Mesendoderm (in vitro differentiated cells): Measurements from ENCODE around the gene TARS2.
A peak's percentile ranks its signal among the peaks of the same experiment; 100 is the strongest.

Experiments used
- DNase-seq: peaks from one replicate; pipeline ENCODE4 v3.0.0; 2013
- H2AK5ac ChIP-seq: 2 replicates; pipeline ENCODE4 v1.6.1; 2013; ENCODE audit warnings: low read length, inconsistent platforms
- H2BK120ac ChIP-seq: 2 replicates; pipeline ENCODE4 v1.6.1; 2013; ENCODE audit warnings: low read depth, mild to moderate bottlenecking, low read length, moderate library complexity, mixed read lengths
- H2BK15ac ChIP-seq: replicated peaks from 2 replicates; pipeline ENCODE4 v1.6.1; 2013; ENCODE audit warnings: low read depth, mild to moderate bottlenecking, moderate library complexity
- H2BK5ac ChIP-seq: 2 replicates; pipeline ENCODE4 v1.6.1; 2013; ENCODE audit warnings: low read length, inconsistent platforms
- H3K18ac ChIP-seq: 2 replicates; pipeline ENCODE4 v1.6.1; 2013; ENCODE audit warnings: mild to moderate bottlenecking, low read length, mixed read lengths
- H3K23ac ChIP-seq: one replicate; pipeline ENCODE4 v1.6.1; 2013; ENCODE audit warnings: low read length
- H3K27ac ChIP-seq: 2 replicates; pipeline ENCODE4 v1.5.1; 2013; ENCODE audit warnings: low read depth, mild to moderate bottlenecking, inconsistent platforms, low read length, moderate library complexity
- H3K27me3 ChIP-seq: 2 replicates; pipeline ENCODE4 v1.6.1; 2013; ENCODE audit warnings: low read length, control low read depth, mild to moderate bottlenecking, inconsistent platforms; ENCODE audit not compliant: insufficient read depth, poor library complexity
- H3K36me3 ChIP-seq: 2 replicates; pipeline ENCODE4 v1.6.1; 2013; ENCODE audit warnings: low read length, inconsistent platforms; ENCODE audit not compliant: control insufficient read depth, insufficient read depth
- H3K4ac ChIP-seq: one replicate; pipeline ENCODE4 v1.6.1; 2013; ENCODE audit warnings: low read depth, mild to moderate bottlenecking, low read length, moderate library complexity
- H3K4me1 ChIP-seq: 2 replicates; pipeline ENCODE4 v1.6.1; 2013; ENCODE audit warnings: low read depth, low read length, inconsistent platforms; ENCODE audit not compliant: control insufficient read depth
- H3K4me2 ChIP-seq: 2 replicates; pipeline ENCODE4 v1.6.1; 2013; ENCODE audit warnings: low read length
- H3K4me3 ChIP-seq: 2 replicates; pipeline ENCODE4 v1.5.1; 2013; ENCODE audit warnings: mild to moderate bottlenecking, low read length
- H3K56ac ChIP-seq: one replicate; pipeline ENCODE4 v1.6.1; 2013; ENCODE audit warnings: low read length
- H3K79me1 ChIP-seq: 2 replicates; pipeline ENCODE4 v1.6.1; 2013; ENCODE audit warnings: low read length, inconsistent platforms
- H3K79me2 ChIP-seq: 2 replicates; pipeline ENCODE4 v1.6.1; 2013; ENCODE audit warnings: mild to moderate bottlenecking, low read length; ENCODE audit not compliant: control insufficient read depth, insufficient read depth
- H3K9ac ChIP-seq: 2 replicates; pipeline ENCODE4 v1.6.1; 2013; ENCODE audit warnings: low read length, inconsistent platforms
- H4K5ac ChIP-seq: one replicate; pipeline ENCODE4 v1.6.1; 2013; ENCODE audit warnings: low read length
- H4K8ac ChIP-seq: one replicate; pipeline ENCODE4 v1.6.1; 2013; ENCODE audit warnings: low read depth, mild to moderate bottlenecking, control low read depth, low read length, moderate library complexity
- WGBS: extraction: QIAGEN DNeasy Blood & Tissue Kit; methylation state at CpG from one replicate; pipeline ENCODE4 v1.1.7; 2013; ENCODE audit warnings: low lambda C conversion rate, missing lambda C conversion rate; ENCODE audit not compliant: insufficient coverage; ENCODE audit errors: extremely low coverage; 5-methylcytosine and 5-hydroxymethylcytosine counted together

TARS2 gene

GRCh38 chr1:150525348-150525747 is 38.1 kb downstream of the TARS2 start:
- Histone ChIP-seq H3K79me1 (no peaks in the 10 kb centered on the region), H4K5ac (no peak overlapping the region), H2BK15ac (no peak overlapping the region), H4K8ac (no peak overlapping the region), H2BK120ac (no peak overlapping the region), H3K36me3 (no peaks in the 10 kb centered on the region), H3K4me1 (no peaks in the 10 kb centered on the region), H3K56ac (no peak overlapping the region), H3K9ac (no peak overlapping the region), H3K4me2 (no peak overlapping the region), H3K18ac (no peak overlapping the region), H3K27ac (no peak overlapping the region), H2AK5ac (no peak overlapping the region), H3K27me3 (no peaks in the 10 kb centered on the region), H3K4me3 (no peak overlapping the region), H2BK5ac (no peak overlapping the region), H3K79me2 (no peaks in the 10 kb centered on the region), H3K23ac (no peak overlapping the region), H3K4ac (no peak overlapping the region)
- DNase-seq, result no peak
- WGBS, result no CpG with 5 or more reads among the region's 3 CpGs

DNA sequence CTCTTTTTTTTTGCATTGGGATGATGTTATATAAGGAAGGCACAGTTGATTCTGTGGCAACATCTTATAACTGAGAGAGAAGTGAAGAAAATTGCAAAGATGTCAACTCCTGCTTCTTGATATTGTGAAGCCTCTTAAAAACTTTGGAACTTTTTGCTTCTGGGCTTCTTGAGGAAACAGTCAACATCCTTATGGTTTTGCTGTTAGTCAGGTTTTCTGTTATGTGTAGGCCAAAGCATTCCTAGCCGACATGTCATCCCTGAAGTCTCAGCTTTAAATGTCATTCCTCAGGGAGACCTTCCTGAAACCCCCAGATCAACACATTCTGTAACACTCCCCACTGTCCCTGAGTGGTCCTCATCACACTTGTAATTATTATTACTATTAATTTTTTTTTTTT is 41.0 kb downstream of the TARS2 start:
- no peaks in the 10 kb centered on the region for H3K27me3 ChIP-seq
- H3K79me1 ChIP-seq, result no peaks in the 10 kb centered on the region
- no peak overlapping the region for H3K4me2 ChIP-seq
- no peak overlapping the region for H4K5ac ChIP-seq
- H3K27ac ChIP-seq, result no peak overlapping the region
- no peak overlapping the region for H4K8ac ChIP-seq
- H3K18ac ChIP-seq, result no peak overlapping the region
- no peak overlapping the region for H3K23ac ChIP-seq
- no peak overlapping the region for H3K56ac ChIP-seq
- no peak overlapping the region for H2AK5ac ChIP-seq
- H3K36me3 ChIP-seq, result no peaks in the 10 kb centered on the region
- no peaks in the 10 kb centered on the region for H3K79me2 ChIP-seq
- no peak for DNase-seq
- no peaks in the 10 kb centered on the region for H3K4me1 ChIP-seq
- H2BK15ac ChIP-seq, result no peak overlapping the region
- H3K4me3 ChIP-seq, result no peak overlapping the region
- WGBS, result no CpG with 5 or more reads among the region's 1 CpG
- H3K4ac ChIP-seq, result no peak overlapping the region
- no peak overlapping the region for H2BK5ac ChIP-seq
- no peak overlapping the region for H3K9ac ChIP-seq
- H2BK120ac ChIP-seq, result no peak overlapping the region

GRCh38 chr1:150529017-150529416 is 41.8 kb downstream of the TARS2 start:
- no peak overlapping the region for H3K4me2 ChIP-seq
- no peak overlapping the region for H2BK120ac ChIP-seq
- H4K8ac ChIP-seq, result no peak overlapping the region
- no peak overlapping the region for H2BK5ac ChIP-seq
- no peak overlapping the region for H3K9ac ChIP-seq
- no CpG with 5 or more reads among the region's 4 CpGs for WGBS
- DNase-seq, result no peak
- H3K56ac ChIP-seq, result no peak overlapping the region
- H3K27ac ChIP-seq, result no peak overlapping the region
- no peak overlapping the region for H3K4ac ChIP-seq
- no peaks in the 10 kb centered on the region for H3K79me2 ChIP-seq
- H3K4me3 ChIP-seq, result no peak overlapping the region
- no peak overlapping the region for H2AK5ac ChIP-seq
- no peaks in the 10 kb centered on the region for H3K79me1 ChIP-seq
- H3K23ac ChIP-seq, result no peak overlapping the region
- no peak overlapping the region for H2BK15ac ChIP-seq
- H4K5ac ChIP-seq, result no peak overlapping the region
- no peaks in the 10 kb centered on the region for H3K27me3 ChIP-seq
- no peaks in the 10 kb centered on the region for H3K4me1 ChIP-seq
- H3K18ac ChIP-seq, result no peak overlapping the region
- H3K36me3 ChIP-seq, result no peaks in the 10 kb centered on the region

GRCh38 chr1:150530491-150531159 is 43.4 kb downstream of the TARS2 start:
- Histone ChIP-seq H2BK120ac (no peak overlapping the region), H3K36me3 (no peaks in the 10 kb centered on the region), H2AK5ac (no peak overlapping the region), H3K18ac (no peak overlapping the region), H4K5ac (no peak overlapping the region), H4K8ac (no peak overlapping the region), H3K4ac (no peak overlapping the region), H3K9ac (no peak overlapping the region), H3K27me3 (no peaks in the 10 kb centered on the region), H3K4me1 (no peaks in the 10 kb centered on the region), H3K79me1 (no peaks in the 10 kb centered on the region), H3K27ac (no peak overlapping the region), H2BK5ac (no peak overlapping the region), H3K4me2 (no peak overlapping the region), H3K4me3 (no peak overlapping the region), H3K23ac (no peak overlapping the region), H3K56ac (no peak overlapping the region), H3K79me2 (no peaks in the 10 kb centered on the region), H2BK15ac (no peak overlapping the region)
- WGBS, result no CpG with 5 or more reads among the region's 14 CpGs
- DNase-seq, result no peak

DNA sequence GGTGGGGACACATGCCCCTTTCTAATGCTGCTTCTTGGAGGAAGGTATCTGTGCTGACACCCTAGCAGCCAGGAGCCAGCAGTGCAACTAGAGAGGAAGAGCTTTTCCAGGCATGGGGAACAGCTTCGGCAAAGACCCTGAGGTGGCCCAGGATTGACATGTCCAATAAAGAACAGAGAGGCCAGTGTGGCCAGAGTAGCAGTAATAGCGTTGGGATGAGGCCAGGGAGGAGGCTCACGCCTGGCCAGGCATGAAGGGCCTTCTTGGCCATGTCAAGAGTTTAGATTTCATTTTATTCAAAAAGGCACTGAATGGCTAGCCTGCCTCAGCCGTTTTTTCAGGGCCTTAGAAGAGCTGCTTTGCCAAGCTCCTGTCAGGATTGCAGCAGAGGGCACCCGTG is 45.6 kb downstream of the TARS2 start:
- DNase-seq, result no peak
- Histone ChIP-seq H3K79me1 (no peaks in the 10 kb centered on the region), H3K79me2 (no peaks in the 10 kb centered on the region), H2BK5ac (no peak overlapping the region), H2AK5ac (no peak overlapping the region), H4K5ac (no peak overlapping the region), H3K4me2 (no peak overlapping the region), H3K4me1 (peaks cover 2% of the 10 kb centered on the region), H2BK120ac (no peak overlapping the region), H3K23ac (no peak overlapping the region), H3K4ac (no peak overlapping the region), H4K8ac (no peak overlapping the region), H3K9ac (no peak overlapping the region), H3K36me3 (no peaks in the 10 kb centered on the region), H3K4me3 (no peak overlapping the region), H3K27ac (no peak overlapping the region), H3K27me3 (no peaks in the 10 kb centered on the region), H2BK15ac (no peak overlapping the region), H3K56ac (peak overlapping the region; percentile 37), H3K18ac (no peak overlapping the region)
- no CpG with 5 or more reads among the region's 5 CpGs for WGBS

DNA sequence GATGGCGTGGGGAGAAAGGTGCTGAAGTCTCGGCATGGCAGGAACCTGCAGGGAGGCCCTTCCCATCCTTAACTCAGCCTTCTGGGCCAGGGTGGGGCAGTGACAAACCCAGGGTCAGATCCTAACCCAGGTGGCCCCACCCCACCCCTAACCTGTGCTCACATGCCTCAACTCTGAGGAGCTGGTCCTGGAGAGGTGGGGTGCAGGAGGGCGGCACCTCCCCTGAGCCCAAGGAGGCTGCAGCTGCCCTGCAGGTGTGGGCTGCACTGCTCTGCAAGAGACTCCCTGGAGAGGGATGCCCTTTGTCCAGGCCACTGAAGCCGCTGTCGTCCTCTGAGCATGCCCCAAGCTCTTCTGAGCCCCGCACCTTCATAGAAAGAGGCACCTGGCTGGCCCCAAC is 46.8 kb downstream of the TARS2 start:
- H3K4me1 ChIP-seq, result peaks cover 2% of the 10 kb centered on the region
- no peak overlapping the region for H2AK5ac ChIP-seq
- H3K27me3 ChIP-seq, result no peaks in the 10 kb centered on the region

More for the DNA sequence above, 46.8 kb downstream of the TARS2 start:
- Histone ChIP-seq H3K4me3 (no peak overlapping the region), H3K36me3 (no peaks in the 10 kb centered on the region), H3K4me2 (no peak overlapping the region), H4K8ac (no peak overlapping the region), H3K23ac (no peak overlapping the region), H3K27ac (no peak overlapping the region), H2BK15ac (no peak overlapping the region), H3K9ac (no peak overlapping the region), H2BK5ac (no peak overlapping the region), H3K79me1 (no peaks in the 10 kb centered on the region), H3K79me2 (no peaks in the 10 kb centered on the region), H3K4ac (no peak overlapping the region), H3K18ac (no peak overlapping the region), H4K5ac (no peak overlapping the region), H2BK120ac (no peak overlapping the region), H3K56ac (no peak overlapping the region)
- no peak for DNase-seq
- no CpG with 5 or more reads among the region's 6 CpGs for WGBS
